HG03108 (cell line): ENCODE measurements around the gene RPTOR.
"Not testable (repeated sequence)": the region's sequence is repeated elsewhere in the genome, so short reads cannot be mapped to it uniquely, and the experiment has no call there.

Source experiments
- ATAC-seq: cut with Tn5 transposase; IDR thresholded peaks from one replicate; pipeline ENCODE4 v1.9.1; 2021; ENCODE audit warnings: moderate library complexity; ENCODE audit not compliant: unreplicated experiment

The RPTOR gene

DNA sequence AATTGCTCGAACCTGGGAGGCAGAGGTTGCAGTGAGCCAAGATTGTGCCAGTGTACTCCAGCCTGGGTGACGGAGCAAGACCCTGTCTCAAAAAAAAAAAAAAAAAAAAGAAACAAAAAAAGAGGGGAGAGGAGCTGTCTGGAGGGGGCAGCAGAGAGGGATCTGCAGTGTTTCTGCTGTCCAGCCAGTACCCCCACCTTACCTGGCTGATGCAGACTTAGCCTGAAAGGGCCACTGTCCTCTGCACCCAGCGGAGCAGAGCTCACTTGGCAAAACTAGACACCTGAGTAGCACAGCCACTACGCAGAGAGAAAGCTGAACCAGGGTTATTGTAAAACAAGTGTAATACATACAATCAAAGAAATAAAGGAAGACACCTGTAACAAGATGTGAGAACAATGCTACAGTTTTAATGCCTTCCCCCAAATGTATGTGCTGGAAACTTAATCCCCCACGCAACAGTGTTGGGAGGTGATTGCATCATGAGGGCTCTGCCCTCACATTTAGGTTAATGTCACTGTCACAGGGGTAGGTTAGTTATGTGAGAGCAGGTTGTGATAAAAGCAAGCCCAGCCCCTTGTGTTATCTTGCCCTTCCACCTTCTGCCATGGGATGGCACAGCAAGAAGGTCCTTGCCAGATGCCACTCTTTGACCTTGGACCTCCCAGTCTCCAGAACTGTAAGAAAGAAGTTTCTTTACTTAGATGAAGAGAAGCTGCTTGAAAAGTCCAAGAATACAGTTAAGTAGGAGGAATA is 211.2 kb downstream of the RPTOR start:
- no peak for ATAC-seq

DNA sequence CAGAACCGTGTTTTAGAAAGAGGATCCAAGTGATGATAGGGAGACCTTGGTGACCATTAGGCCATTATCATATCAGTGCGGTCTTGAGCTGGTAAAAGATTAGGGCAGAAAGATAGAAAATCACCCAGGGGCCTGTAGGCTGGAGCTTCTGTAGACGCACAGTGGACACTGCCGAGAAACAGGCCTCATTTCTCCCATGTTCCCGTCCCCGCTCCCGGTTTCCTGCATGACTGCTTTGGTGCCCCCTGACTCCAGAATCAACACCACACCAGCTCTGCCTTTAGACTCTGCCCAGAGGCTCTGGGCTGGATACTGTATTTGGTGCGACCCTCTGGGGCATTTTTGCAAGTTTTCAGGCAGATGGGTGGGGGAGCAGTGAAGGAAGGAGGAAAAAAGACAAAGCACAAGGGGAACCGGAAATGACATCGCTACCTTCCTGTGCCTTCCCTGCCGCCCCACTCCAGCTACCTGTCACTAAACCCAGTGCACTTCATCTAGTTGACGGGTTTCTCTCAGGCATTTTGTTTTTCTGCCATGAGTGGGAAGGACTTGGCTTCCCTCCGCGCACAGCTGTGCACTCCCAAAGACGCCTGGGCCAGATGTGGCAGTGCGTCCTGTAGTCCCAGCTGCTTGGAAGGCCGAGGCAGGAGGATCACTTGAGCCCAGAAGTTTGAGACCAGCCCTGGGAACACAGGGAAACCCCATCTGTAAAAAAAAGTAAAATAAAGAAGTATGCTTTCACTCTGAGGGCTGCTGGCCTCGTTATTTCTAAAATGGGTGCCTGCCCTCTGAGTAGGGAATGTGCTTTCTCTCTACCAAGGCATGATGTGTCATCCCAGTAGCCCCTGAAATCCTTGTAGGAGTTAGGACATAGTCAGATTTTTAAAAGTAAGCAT is 214.1 kb downstream of the RPTOR start:
- ATAC-seq = no peak

DNA sequence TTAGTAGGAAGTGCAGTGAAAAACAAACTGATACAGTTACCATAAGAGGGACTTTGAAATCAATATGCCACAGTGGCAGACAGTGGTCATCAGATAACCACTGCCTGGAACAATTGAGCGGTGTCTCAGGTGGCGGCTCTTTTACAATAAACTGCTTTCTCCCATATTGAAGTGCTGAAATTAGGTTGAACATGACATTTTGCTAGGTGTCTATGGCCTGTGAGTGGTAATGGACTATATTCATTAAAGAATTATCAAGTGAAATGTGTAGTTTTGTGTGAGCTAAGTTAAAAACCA is 214.7 kb downstream of the RPTOR start:
- ATAC-seq = no peak

DNA sequence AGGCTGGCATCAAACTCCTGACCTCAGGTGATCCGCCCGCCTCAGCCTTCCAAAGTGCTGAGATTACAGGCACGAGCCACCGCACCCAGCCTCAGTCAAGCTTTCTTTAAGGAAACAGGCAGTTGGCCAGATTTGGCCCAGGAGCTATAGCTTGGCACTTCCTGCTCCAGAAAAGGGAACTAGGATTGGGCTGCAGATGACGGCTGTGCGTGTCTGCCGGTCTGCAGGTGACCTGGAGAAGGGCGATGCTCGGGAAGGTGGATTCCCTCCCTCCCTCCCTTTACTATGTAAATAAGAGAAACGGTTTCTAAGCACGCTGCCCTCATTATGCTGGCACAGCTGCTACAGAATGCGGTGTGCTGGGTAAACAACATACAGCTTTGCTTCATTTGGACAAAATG is 215.9 kb downstream of the RPTOR start:
- ATAC-seq = no peak

DNA sequence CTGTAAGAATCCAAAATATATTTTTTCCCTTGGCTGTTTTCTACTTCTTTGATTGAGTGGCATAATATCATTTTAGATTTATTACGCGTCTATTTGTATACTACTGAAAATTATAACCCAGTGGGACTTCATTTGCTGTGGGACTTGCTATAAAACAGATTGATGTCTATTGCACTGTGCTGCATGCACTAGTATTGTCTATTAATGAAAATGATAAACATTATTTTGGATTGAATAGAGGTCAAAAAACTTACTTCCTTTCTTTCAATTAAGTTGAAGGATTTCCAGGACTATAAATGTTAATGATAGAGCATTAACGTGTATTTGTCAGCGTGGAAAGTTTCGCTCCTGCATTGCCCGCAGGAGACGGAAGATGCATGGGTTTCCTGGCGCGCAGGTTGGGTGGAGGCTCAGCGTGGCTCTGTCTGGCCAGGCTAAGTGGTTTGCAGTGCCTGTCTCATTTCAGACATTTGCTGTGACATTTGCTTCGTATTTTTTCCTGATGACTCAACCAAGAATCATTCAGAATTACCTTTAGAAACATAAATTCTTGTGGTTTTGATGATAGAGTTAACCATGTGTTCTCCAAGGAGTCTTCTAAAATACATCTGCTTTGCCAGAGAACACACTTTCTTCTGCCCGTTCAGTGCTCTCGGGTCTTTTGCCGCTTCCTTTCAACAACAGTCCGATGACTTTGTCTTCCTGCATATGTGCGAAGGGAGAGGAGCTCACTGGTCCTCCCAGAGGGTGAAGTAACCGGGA is 216.7 kb downstream of the RPTOR start:
- no peak for ATAC-seq

DNA sequence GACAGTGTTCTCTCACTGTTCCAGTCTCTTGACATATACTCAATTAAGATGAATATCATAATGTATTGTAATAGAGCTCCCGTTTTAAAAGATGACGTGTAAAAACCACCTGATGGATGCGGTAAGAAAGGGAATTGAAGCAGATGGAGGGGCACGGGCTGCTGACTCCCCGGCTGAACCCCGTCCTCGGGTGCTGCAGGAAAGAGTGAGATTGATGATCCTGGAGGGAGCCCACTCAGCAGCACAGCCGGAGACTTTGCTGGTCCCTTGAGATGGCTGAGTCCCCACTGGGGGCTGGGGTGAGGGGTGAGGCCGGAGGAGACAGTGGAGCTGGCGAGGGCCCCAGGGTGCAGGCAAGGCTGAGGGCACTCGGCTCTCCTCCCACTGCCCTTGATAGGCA is 217.4 kb downstream of the RPTOR start:
- ATAC-seq = no peak

DNA sequence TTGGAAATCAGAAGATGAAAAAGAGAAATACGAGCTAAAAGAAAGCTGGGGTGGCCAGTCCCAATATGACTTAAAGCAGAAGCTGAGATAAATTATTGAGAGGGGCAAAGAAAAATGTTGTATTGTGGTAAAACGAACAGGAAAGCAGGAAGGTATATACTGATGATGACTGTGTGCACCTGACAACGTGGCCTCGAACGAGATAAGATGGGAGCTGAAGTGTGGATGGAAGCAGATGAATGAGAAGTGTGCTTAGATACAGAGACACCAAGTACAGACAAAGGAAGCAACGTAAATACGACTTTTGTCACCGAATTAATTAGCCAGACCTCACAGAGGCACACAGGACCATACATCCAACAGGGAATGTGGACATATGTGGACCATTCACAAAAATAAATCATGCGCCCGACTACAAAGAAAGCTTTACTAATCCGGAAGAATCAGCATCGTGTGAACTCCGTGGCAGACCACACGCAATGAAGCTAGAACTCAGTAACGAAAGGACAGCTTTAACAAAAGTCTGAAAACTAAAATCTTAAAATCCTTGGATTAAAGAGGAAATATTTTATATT is 218.7 kb downstream of the RPTOR start:
- no peak for ATAC-seq

DNA sequence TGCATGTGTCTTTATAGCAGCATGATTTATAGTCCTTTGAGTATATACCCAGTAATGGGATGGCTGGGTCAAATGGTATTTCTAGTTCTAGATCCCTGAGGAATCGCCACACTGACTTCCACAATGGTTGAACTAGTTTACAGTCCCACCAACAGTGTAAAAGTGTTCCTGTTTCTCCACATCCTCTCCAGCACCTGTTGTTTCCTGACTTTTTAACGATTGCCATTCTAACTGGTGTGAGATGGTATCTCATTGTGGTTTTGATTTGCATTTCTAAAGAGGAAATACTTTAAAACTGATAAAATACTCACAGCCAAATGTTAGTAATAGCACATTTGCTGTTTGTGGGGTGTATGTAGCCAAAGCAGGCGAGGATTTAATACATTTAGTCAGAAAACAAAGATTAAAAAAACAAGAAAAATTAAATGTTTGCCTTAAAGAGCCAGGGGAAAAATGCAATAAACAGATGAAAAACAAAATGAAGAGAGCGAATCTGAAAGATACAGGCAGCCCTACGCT is 220.0 kb downstream of the RPTOR start:
- not testable (repeated sequence) for ATAC-seq

DNA sequence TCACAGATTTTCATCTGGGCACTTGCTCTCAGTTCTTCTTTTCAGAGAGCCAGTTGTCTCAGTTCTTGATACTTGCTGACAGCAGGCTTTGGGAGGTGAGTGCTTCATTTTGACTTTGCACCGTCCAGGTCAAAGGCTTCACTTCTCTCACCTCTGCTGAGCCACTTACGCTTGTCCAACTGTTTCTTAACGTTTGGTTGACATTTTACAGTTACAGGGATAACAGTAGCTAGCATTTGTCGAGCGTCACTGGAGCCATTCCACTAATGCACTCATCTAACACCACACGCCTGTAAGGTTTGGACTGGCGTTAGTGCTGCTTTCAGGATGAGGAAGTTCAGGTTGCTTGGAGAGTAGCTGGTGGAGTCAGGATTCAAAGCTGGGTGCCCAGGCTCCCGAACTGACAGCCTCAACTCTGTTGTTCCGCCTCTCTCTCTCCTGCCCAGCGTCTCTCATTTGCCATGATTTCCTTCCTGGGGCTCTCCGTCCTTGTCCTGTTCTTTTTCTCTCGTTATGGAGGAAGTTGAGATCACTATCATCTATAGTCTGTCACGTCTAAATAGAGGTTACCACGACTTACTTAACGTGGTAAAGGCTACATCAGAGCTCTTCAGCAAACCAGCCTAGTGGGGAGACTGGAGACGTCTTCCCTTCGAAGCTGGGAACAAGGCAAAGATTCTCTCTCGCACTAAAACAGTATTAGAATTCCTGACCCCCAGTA is 220.8 kb downstream of the RPTOR start:
- no peak for ATAC-seq

DNA sequence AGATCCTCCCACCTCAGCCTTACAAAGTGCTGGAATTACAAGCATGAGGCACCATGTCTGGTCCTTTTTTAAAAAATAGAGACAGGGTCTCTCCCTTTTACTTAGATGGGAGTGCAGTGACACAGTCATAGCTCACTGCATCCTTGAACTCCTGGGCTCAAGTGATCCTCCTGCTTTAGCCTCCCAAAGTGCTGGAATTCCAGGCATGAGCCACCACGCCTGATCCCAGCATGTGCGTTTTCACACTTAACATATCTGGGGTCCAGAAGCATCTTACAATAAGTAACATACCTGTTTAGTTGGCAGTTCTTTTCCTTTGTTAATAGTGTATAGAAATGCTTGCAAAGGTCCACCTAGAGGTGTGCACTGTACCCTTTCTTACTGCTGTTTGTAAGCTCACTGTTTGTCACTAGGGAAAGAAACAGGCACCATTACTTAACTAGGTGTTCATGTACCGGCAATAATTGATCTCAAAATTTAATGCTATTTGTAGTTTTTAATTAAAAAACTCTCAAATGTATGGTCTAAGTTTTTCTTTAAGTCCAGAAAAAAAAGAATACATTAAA is 221.7 kb downstream of the RPTOR start:
- no peak for ATAC-seq

DNA sequence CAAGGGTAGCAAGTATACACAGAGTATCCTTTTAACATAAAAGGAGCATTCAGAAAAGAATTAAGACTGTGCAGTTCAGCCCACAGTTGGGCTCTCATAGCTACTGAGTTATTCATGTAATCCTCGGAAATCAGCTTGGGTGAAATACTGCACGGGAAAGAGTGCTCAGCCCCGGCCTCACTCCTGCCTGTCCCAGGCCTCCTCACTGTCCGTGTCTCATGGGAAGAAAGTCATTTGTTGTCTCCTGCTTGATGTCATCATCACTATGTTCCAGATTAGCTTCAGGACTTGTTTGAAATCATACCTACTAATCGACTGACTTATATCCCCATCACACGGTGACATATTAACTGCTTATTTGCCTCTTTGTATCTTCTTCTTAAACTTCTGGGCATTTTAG is 223.8 kb downstream of the RPTOR start:
- ATAC-seq = no peak

DNA sequence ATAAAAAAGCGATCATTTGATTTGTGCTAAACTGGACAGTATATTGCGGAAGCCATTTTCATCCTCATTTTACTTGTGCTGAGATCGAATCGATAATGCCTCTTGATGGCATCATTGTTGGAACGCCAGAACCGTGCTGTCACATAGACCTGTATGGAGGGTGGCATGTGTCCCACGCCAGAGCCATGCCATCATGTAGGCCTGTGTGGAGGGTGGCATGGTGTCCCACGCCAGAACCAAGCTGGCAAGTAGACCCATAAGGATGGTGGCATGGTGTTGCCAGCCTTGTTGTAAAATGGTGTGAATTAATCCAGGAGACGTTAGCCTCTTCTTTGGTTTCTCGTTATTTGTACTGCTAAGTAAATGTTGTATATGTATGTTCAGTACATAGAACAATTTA is 224.3 kb downstream of the RPTOR start:
- no peak for ATAC-seq

DNA sequence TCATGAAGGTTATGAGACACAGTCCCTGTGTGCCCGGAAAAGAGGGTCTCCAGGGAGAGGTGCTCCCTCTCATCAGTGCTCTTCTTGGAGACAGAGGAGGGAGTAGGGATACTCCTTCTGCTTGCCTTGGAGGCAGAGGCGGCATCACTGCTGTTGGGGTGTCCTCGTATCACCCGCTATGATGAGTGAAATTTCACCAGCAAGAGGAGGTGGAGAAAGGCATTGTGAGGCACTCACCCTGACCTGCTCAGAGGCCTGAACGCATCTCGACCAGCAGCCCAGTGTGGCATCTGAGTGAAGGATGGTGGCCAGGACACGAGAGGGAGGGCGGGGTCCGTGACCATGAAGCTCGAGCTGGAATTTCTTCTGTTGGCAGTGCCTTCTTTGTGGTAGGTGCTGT is 224.9 kb downstream of the RPTOR start:
- no peak for ATAC-seq

DNA sequence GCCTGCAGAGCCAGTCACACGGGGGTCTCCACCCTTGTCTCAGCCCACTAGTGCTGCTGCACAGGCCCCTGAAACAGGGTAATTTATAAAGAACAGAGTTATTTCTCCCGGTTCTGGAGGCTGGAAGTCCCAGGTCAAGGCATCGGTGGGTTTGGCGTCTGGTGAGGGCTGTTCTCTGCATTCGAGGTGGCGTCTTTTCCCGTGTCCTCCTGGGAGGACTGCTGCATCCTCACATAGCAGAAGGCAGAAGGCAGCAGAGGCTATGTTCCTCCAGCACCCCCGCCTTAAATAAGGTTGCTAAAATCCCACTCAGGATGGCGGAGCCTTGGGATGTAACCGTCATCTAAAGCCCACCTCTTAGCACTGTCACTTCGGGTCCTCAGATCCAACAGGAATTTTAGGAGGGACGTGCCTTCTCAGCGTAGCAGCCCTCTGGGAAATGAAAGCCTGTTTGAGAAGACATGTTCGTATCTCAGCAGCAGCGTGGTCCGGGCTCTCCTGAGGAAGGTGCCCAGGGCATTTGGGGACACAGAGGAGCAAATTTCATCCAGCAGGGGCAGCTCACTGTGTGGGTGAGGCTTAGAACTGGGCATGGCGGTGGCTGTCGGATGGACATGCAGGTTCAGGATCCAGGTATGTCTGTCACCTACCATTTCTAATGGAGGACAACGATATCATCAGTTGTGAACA is 225.4 kb downstream of the RPTOR start:
- ATAC-seq = no peak

DNA sequence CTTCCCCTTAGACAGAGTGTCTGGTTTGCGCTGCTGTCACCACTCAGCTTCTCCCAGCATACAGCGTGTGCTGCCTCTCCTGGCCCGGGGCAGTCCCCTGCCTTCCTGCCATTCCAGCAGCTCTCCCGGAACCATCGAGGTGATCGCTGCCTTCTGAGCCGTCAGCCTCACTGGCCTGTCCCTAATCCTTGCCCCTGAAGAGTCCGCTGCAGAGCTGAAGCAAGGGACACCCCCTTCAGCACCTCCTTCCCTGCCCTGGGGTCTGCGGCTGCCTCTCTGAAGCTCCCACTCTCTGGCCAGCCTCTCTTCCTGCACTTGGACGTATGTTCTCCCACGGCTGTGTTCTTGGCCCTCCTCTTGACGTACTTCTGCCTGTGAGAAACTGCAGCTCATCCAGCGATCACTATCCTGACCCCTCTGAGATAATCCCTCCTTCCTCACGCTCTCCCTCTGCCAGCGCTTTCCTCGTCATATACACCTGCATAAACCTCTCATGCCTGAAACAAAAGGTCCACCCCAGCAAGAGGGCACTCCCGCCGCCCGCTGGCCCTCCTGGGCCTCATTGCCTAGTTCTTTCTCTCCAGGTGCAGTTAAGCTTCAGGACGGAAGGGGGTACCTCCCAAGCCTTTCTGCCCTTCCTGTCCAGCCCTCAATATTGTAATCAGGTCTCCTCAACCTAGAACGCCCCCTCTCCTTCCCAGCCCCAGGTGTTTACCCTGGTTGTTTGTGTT is 226.4 kb downstream of the RPTOR start:
- ATAC-seq = no peak

DNA sequence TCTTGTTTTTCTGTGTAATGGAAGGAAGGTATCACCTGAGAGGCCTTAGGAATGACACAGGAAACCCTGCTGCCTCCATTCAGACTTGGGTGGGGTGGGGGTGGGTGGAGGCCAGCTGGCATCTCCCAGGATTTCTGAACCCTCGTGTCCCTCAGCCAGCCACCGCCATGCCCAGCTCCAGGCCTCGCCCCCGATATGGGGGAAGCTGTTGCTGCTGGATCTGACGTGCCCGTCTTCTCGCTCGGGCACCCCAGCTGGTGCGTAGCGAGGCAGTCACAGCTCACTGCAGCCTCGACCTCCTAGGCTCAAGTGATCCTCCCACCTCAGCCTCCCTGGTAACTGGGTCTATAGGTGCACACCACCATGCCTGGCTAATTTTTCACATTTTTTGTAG is 227.0 kb downstream of the RPTOR start:
- no peak for ATAC-seq

DNA sequence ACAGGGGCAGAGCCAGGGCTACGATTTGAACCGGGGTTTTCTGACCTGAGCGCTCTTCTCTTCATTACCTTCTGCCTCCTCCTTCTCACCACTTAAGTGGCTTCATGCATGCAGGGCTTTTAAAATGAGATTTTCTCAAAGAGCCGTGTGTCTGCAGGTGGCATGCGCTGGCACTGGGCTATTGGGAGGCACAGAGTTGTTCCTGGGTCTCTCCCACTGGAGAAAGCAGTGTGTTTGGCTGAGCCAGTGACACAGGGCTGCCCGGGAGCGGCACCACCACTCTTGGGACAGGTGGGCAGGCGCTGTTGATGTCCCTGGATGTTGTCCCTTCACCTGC is 228.2 kb downstream of the RPTOR start:
- no peak for ATAC-seq

DNA sequence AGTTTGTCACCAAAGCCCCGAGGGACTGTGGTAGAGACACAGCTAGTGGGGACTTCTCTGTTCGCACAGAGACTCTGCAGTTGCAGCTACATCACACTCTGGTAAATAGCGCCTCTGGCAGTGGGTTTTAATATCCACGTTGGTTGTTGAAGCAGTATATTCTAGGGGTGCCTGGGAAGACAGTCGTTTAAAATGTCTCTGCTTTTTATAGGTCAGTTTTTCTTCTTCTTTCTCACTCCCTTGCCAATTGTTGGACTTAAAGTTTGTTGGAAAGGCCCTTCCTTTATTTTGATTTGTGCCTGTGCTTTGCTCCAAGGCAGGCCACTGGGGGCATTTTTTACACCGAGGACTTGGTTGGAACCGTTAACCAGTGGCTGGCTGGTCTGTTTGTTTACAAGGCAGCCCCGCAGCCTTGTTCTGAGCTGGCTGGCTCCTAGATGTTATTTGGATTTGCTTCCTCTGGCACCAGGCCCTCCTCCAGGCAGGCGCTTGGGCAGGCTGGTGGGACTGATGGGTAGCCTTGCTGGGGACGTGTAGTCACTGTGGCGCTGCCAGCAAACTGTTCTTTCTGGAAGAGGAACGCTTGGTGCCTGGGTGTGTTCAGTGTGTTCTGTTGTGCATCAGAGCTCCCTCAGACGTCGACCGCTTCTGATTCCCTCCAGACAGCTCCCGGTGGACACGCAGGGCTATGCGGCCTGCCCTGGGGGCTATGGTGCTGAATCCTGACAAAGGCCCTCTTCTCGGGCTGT is 228.8 kb downstream of the RPTOR start:
- no peak for ATAC-seq
